Ovary (tissue), 3 donors: ENCODE data around the gene KDM5A.

Experiments
- CTCF ChIP-seq, 3 donors: fragments of 450-650 bp in 2 of 3; fragments of 200-600 bp in 1 of 3; IDR thresholded peaks; one replicate each; pipeline versions ENCODE4 v1.5.1 to v1.8.0; 2016 to 2022; ENCODE audit warnings: antibody characterized with exemption in 3 of 3, mild to moderate bottlenecking in 1 of 3
- EP300 ChIP-seq: sonication (generic); formaldehyde crosslinking; IDR thresholded peaks from one replicate; pipeline ENCODE4 v1.6.1; 2017; ENCODE audit warnings: antibody characterized with exemption
- donor health status: DM: no; HTN: no; CAD: no.

GRCh38 chr12:252636-253035, 136.5 kb downstream of the KDM5A start:
- TF ChIP-seq EP300 (no peak), CTCF (IDR thresholded peaks at IDR 0.05) (no peak)
